Upper lobe of right lung (tissue), 1 donor: Measurements from ENCODE around the gene AK1. TPM values are rescaled to one million over a fixed set of nuclear protein-coding genes. Genes with fewer than 3 reads are reported as not detected.

Experiments used
- ATAC-seq: fragments of 200-7000 bp; cut with Tn5 transposase; one replicate; pipeline ENCODE4 v1.9.1; 2020; ENCODE audit warnings: mild to moderate bottlenecking, moderate library complexity
- DNase-seq: peaks from one replicate; pipeline ENCODE4 v3.0.0-alpha.2; 2020
- H3K27ac ChIP-seq: fragments of 200-600 bp; one replicate; pipeline ENCODE4 v1.8.0; 2022
- H3K27me3 ChIP-seq: fragments of 200-600 bp; one replicate; pipeline ENCODE4 v1.8.0; 2022; ENCODE audit warnings: mild to moderate bottlenecking
- H3K36me3 ChIP-seq: fragments of 200-600 bp; one replicate; pipeline ENCODE4 v1.8.0; 2022
- H3K4me1 ChIP-seq: fragments of 200-600 bp; one replicate; pipeline ENCODE4 v1.8.0; 2022
- H3K4me3 ChIP-seq: fragments of 200-600 bp; one replicate; pipeline ENCODE4 v1.8.0; 2022; ENCODE audit warnings: mild to moderate bottlenecking
- H3K9me3 ChIP-seq: fragments of 200-600 bp; one replicate; pipeline ENCODE4 v1.8.0; 2022
- CTCF ChIP-seq: fragments of 200-600 bp; IDR thresholded peaks from one replicate; pipeline ENCODE4 v1.8.0; 2022; ENCODE audit warnings: antibody characterized with exemption
- intact Hi-C: fragments of 100-400 bp; cut with DNase I; formaldehyde crosslinking; loops from one replicate; pipeline ENCODE4 v1.11.0; 2022
- total RNA-seq: library from RNA; stranded (reverse); fragmentation: NEBNext Ultra II Directional; extraction: Animal tissue kit (Norgen Biotek cat#: 25700); gene quantifications from one replicate; pipeline ENCODE4 v1.2.1, GENCODE V29; 2021
- donor health status: DM: no; HTN: yes; CAD: no; lungs with severe emphysema.

Gene AK1
- total RNA-seq, 1 donor from 2014 or later: 158 TPM

GRCh38 chr9:127854960-127855359, 22.5 kb downstream of the AK1 start:
- Histone ChIP-seq H3K36me3 (peaks cover 3% of the 10 kb centered on the region), H3K9me3 (no peaks in the 10 kb centered on the region), H3K27ac (peak overlapping the region; percentile 88), H3K4me1 (peaks cover 57% of the 10 kb centered on the region), H3K27me3 (no peaks in the 10 kb centered on the region), H3K4me3 (peak overlapping the region; percentile 81)
- TF ChIP-seq CTCF: no peak
- no peak for ATAC-seq
- intact Hi-C loops: no loop called here
- no peak for DNase-seq

GRCh38 chr9:127854184-127854806, 23.2 kb downstream of the AK1 start, which contains the start of gene ENG:
Gene ENG, minus strand, starts transcription at chr9:127854658. Its CDS starts 303 bp downstream, at chr9:127854355.
- Histone ChIP-seq H3K36me3 (peaks cover 8% of the 10 kb centered on the region), H3K9me3 (no peaks in the 10 kb centered on the region), H3K27me3 (no peaks in the 10 kb centered on the region), H3K27ac (peak within 1 kb of the TSS; percentile 88), H3K4me3 (peak within 1 kb of the TSS; percentile 81), H3K4me1 (peaks cover 55% of the 10 kb centered on the region)
- intact Hi-C loops: no loop called here
- DNase-seq (peak; percentile 87), ATAC-seq (peak; percentile 74)
- no peak for TF ChIP-seq CTCF

DNA sequence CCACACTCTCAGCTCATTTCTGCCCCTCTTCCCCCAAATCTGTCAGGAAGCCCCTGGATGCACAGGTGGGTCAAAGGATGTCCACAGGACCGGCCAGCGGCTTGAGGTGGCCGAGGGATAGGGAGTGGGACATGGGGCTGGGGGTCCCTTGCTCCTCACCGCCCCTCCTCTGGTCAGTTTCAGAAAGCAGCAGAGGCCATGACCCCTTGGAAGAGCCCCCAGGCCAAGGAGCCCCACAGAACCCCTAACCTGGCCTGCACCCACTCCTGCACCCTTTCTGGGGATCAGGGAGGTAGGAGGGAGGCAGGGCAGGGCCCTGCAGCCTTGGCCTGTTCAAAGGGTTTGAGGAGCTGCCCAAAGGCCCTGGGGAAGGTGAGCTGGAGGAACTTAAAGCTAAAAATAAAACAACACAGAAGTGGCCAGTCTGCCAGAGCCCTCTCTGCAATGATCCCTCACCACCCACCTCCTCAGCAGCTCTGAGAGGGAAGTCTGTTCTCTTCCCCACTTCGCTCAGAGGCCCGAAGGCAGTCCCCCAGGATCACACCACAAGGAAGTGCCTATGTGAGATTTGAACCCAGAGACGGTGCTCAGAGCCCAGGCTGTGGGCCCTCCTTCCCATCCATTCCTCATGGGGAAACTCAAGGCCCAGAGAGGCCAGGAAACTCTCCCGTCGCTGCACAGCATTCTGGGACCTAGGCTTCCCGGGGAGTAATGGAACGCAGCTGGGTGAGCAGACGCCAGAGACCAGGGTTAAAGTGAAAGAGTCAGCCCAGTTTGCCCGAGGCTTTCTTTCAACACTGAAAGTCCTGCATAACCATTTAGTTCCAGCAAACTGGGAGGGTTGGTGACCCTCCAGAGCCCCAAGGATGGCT, 23.9 kb downstream of the AK1 start:
- intact Hi-C loops: no loop called here
- Histone ChIP-seq H3K4me3 (peak overlapping the region; percentile 81), H3K36me3 (peaks cover 8% of the 10 kb centered on the region), H3K27ac (peak overlapping the region; percentile 88), H3K4me1 (peaks cover 47% of the 10 kb centered on the region), H3K27me3 (no peaks in the 10 kb centered on the region), H3K9me3 (no peaks in the 10 kb centered on the region)
- DNase-seq: no peak
- TF ChIP-seq CTCF: no peak
- peak; percentile 51 for ATAC-seq

DNA sequence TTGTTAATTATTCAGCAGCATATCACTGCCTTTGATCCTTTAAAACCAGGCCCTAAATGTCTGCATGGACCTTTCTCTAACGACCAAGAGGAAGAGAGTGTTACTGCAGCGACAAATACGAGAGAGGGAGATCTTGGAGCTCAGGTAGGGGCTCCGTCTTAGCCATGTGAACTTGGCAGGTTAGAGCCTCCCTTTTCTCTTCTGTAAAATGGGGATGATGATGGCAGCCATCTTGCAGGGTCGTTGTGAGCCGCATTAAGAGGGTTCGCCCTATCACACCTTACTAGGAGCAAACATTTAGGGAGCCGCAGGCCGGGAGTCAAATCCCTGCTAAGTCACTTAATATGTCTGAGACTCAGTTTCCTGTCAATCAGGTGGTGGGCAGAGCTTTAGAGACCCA, 24.6 kb downstream of the AK1 start:
- Histone ChIP-seq H3K4me3 (peak overlapping the region; percentile 81), H3K27ac (peak overlapping the region; percentile 88), H3K4me1 (peaks cover 44% of the 10 kb centered on the region), H3K36me3 (peaks cover 8% of the 10 kb centered on the region), H3K9me3 (no peaks in the 10 kb centered on the region), H3K27me3 (no peaks in the 10 kb centered on the region)
- ATAC-seq (no peak), DNase-seq (no peak)
- no peak for TF ChIP-seq CTCF
- intact Hi-C loops: no loop called here

DNA sequence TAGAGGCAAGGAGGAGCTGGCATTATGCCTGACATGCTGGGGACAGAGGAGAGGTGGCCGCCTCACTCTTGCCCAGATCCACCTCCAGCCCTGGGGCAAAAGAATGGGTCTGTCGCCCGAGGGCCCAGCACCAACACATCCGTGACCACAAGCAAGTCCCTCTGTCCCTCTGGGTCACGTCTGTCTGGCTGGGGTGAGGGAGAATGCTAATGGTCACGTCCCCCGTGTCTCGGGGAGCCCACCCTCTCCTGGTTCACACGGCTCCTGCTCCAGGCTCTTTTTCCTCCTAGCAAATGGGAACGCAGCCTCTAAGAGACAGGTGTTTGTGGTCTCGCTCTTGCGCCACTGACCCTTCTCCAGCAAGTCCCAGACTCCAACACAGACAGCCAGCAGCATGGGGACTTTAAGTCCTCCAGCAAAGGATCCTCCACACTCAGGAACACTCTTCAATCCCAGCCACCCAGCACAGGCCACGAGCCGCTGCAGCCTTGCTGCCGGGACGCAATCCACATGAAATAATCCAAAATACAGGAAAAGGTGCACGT, 27.1 kb downstream of the AK1 start:
- H3K36me3 ChIP-seq: peaks cover 8% of the 10 kb centered on the region
- TF ChIP-seq CTCF: no peak
- H3K4me1 ChIP-seq: peaks cover 50% of the 10 kb centered on the region
- peak overlapping the region; percentile 1 for H3K27ac ChIP-seq
- intact Hi-C loops: no loop called here
- H3K9me3 ChIP-seq: no peaks in the 10 kb centered on the region
- H3K4me3 ChIP-seq: peak overlapping the region; percentile 81
- H3K27me3 ChIP-seq: no peaks in the 10 kb centered on the region
- no peak for ATAC-seq
- DNase-seq: no peak
